ENCODE data around the gene ADAMTS19.
"Not testable (repeated sequence)": the region's sequence is repeated elsewhere in the genome, so short reads cannot be mapped to it uniquely, and the experiment has no call there.

Gene ADAMTS19

DNA sequence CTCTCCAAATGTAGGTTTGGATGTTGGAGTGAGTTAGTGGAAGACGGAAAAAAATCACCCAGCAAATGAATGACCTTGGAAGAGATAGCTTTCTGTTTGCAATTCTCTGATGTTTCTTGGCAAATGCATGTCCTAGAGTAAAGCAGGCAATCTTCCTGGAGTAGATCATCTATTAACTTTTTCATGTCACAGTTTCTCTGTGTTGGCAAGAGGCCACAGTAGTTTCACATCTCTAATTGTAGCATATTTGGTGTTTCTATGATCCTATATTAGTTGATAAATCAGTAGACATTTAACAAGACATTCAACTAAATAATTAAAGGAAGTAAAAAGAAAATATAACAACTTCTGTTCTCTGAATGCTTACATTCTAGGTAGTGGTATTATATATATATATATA lies 149.6 kb downstream of the ADAMTS19 start:
- DNase-seq: no peak

DNA sequence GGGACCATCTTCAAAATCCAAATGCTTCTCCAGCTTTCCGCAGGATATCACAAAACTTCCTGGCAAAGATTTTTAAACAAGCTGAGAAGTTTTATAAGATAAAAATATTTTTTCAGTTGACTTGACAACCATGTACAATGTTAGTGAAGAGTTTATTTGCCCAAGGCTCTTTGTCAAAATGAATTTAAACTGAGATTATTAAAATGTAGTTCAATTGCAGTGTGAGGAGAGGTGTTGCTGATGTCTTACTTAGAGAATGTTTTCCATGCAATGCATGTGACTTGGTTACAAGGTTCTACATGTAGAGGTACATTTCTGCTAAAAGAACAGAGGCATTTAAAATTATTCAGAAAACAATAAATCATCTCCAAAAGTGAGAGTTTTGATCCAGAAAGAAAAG lies 156.4 kb downstream of the ADAMTS19 start:
- DNase-seq: no peak

DNA sequence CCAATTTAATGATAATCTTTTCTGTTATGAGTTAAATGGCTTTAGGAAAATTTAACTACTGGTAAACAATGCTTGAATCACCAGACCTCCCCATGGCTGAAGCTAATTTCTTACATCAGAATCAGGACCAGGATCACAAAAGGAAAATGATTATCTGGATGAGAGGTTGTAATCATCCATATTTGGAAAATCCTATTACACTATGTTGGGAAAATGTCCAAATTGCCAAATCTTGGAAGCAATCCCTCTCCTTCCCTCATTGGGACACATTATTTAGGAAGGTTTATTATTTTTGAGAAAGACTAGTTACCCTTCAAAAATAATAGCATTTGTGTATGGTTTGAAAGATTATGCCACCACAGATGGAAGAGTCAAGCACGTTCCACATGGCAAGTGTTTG lies 157.1 kb downstream of the ADAMTS19 start:
- DNase-seq: no peak

DNA sequence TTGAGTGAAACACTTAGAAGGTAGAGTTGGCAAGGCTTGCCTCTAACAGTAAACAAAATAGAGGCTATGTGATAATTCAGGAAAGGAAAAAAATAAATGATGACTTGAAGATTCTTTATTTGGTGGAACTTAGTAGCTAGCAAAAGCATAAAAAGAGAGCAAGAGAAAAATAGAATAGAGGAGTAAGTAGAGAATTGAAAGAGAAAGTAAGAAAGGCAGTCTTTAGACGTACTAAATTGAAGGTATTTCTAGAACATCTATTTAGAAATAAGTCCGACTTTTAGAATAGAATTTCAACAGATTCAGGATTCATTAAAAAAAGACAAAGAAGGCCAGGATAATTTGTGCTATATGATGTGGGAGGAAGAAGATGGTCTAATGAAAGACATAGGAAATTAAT lies 159.7 kb downstream of the ADAMTS19 start:
- DNase-seq: no peak

GRCh38 chr5:129622531-129622930 lies 162.4 kb downstream of the ADAMTS19 start:
- no peak for DNase-seq

GRCh38 chr5:129629575-129629974 lies 169.5 kb downstream of the ADAMTS19 start:
- no peak for DNase-seq

DNA sequence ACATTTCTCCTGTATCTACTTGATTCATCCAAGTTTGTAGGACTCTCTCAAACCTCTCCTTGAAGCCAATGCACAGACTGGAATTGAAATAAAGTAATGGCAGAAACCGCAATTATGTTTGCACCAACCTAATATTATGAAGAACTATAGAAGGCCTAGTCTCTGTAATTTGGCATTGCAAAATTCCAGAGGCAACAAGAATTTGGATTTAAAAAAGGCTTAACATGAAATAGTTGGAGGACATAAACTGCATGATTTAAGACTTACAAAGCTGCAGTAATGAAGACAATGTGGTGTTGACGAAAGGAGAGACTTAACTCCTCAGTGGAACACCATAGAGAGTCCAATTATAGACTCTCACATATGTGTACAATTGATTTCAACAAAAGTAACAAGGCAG lies 170.0 kb downstream of the ADAMTS19 start:
- DNase-seq: no peak

- DNase-seq: no peak
These were observed 171.9 kb downstream of the ADAMTS19 start for GRCh38 chr5:129631961-129632360.

- DNase-seq: not testable (repeated sequence)
These were observed 177.4 kb downstream of the ADAMTS19 start for GRCh38 chr5:129637501-129637900.

DNA sequence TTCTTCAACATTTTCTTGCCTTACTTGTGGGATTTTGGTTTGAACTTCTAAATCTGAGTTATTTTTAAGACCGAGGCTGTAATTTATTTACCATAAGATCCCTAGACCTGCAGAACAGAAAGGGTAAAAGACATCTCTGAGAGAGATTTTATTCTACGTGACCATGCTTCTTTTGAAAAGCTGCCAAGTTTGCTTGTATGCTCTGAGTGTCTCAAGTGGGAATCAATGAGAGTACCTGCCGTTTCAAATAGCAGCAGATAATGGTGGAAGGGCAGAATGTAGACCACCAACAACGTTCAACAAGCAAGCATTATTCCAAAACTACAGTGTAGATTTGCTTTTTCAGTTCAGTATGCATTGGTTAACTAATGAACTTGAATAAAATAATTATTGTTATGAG lies 179.2 kb downstream of the ADAMTS19 start:
- DNase-seq: no peak

GRCh38 chr5:129652349-129653056 lies 192.4 kb downstream of the ADAMTS19 start:
- DNase-seq: no peak

DNA sequence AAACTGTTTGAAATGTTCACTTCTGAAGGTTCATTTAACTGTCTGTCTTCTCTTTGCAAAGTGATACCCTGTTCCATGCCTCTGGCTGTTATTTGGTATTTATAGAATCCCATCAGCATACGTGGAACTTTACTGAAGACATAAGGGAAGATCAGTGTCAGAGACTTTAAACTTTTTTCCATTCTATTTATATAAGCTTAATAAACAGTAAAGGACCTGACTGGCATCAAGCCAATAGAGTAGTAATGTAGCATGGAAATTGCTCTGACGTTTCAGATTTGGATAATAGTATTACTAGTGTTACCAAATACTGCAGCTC lies 192.9 kb downstream of the ADAMTS19 start:
- DNase-seq: no peak

DNA sequence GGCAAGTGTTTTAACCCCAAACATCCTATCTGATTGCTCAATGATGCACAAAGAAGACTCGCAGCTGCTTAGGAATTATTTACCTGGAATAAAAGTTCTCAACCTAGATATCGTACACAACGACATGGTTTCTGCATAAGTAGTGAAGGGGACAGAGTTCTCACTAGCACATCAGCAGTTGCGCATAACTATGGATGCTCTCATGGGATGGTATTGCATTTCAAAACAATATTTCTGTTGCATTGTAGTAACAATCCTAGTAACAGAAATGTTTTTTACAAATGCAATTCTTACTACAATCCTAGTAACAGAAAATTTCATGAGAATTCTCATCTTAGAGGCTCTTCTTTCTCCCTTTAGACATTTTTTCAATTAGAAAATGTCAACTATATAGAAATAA lies 193.3 kb downstream of the ADAMTS19 start:
- DNase-seq: no peak

- DNase-seq: no peak
These were observed 196.9 kb downstream of the ADAMTS19 start for GRCh38 chr5:129656952-129657351.

DNA sequence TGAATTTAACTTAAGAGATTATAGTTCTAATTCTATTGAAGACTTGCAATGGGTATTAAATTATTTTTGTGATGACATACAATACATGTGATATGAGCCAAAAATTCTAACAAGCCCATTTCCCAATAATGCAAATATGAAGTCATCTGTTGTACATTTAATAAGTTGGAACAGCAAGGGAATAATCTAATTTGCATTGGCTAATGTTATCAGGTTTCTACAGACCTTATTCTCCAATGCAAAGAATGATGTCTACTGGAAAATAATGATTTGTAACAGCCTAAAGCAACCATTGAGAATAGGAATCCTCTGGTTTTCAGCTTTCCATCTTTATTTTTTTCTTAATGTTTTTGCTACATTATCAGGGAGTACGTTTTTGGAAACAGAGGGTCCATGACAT lies 198.7 kb downstream of the ADAMTS19 start:
- DNase-seq: no peak

GRCh38 chr5:129661366-129662035 lies 201.4 kb downstream of the ADAMTS19 start:
- DNase-seq: no peak

DNA sequence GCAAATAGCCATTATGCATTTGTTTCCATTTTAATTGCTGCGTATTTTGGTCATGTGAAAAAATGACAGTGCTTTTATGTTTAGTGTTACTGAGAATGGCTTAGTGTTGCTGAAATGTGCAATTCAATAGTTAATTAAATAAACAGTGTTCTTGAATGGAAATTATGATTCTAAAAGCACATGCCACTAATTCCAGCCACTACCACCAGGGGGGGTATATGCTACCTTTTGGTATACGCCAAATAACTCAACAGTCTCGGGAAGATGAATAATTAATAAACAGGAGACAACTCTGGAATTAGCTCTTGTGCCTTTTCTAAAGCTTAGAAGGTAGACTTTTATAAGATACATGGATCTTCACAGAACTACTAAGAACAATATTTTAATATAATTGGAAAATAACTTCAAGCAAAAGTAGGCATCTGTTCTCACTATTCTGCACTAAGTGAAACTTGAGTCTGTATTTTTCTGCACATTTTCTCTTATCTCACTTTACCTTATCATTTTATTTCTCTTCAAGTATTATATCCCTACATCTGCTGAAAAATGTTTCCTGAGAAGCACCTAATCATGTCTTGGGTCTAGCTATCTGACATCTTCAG lies 204.3 kb downstream of the ADAMTS19 start:
- DNase-seq: peak in 2 of 4 experiments; percentile 0 to 4

GRCh38 chr5:129670957-129671500 lies 210.9 kb downstream of the ADAMTS19 start:
- DNase-seq: no peak

DNA sequence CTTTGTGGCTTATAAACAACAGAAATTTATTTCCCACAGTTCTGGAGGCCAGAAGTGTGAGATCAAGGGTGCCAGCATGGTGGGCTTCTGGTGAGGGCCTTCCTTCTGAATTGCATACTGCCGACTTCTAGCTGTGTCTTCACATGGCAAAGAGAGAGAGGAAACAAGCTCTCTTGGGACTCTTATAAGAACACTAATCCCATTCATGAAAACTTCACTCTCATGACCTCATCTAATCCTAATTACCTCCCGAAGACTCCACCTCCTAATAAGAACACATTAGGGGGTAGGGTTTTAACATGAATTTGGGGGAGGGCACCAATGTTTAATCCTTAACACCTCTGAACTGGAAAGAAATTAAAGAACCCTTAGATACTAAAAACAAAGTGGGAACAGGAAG lies 211.9 kb downstream of the ADAMTS19 start:
- no peak for DNase-seq

DNA sequence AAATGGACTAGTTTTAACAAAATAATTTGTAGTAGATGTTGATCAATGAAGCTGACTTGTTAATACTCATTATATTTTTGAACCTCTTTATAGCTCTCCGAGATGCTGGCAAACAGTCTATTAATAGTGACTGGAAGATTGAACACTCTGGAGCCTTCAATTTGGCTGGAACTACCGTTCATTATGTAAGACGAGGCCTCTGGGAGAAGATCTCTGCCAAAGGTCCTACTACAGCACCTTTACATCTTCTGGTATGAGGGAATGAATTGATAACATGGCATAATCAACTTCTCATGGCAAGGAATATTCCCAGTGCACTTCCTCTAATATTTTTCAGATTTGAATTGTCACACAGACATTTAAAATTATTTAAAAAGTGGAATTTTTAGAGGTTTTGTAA lies 219.6 kb downstream of the ADAMTS19 start:
- DNase-seq: no peak

GRCh38 chr5:129687941-129688340 lies 227.8 kb downstream of the ADAMTS19 start:
- DNase-seq: no peak

GRCh38 chr5:129689045-129689444 lies 228.9 kb downstream of the ADAMTS19 start:
- DNase-seq: no peak

DNA sequence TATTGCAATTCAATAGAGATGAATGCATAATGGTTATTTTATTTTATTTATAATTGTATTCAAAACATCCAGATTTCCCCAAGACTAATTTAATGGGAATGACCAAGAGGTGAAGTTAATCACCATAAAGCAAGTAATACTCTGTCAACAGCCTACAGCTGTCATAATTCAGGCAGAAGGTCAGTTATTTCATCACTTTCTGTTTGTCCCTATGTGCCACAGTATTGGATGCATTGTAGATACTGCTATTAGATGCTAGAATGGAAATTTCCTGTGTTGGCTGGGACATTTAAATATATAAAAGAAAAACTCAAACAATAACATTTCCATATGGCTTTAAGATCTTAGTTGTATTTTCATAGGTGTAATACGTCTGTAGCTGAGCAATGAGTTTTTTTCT lies 231.1 kb downstream of the ADAMTS19 start:
- no peak for DNase-seq

DNA sequence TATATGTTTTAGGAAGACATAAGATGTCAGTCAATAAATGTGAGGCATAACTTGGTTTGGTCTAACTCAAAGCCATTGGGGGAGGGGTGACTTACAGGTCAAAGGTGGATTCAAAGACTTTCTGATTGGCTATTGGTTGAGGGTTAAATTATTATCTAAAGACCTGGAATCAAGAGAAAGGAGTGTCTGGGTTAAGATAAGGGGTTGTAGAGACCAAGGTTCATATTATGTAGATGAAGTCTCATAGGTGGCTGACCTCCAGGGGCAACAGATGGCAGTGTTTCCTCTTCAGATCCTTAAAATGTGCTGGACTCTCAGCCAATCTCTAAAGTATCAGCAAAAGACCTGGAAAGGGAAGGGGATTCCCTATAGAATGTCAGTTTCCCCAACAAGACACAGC lies 236.5 kb downstream of the ADAMTS19 start:
- no peak for DNase-seq

Data from activated CD4-positive, CD25-positive, alpha-beta regulatory T cell (primary cell).